Liver (tissue), 9 donors: ENCODE data around the gene PHF23. TPM values are rescaled to one million over a fixed set of nuclear protein-coding genes. Genes with fewer than 3 reads are reported as not detected.

Experiments
- DNase-seq: peaks from one replicate; pipeline ENCODE4 v3.0.0-alpha.2; 2017; ENCODE audit warnings: low spot score
- H3K27ac ChIP-seq, 2 donors: one replicate each; pipeline ENCODE4 v1.7.0; 2013; ENCODE audit warnings: inconsistent platforms in 2 of 2, low read length in 2 of 2, control low read depth in 1 of 2, low read depth in 1 of 2, mild to moderate bottlenecking in 1 of 2
- H3K27me3 ChIP-seq, 4 donors: one replicate each; pipeline versions ENCODE4 v1.6.1 to v1.7.0; 2013; ENCODE audit warnings: low read length in 3 of 4, inconsistent platforms in 1 of 4, mild to moderate bottlenecking in 1 of 4, moderate library complexity in 1 of 4; ENCODE audit not compliant: control insufficient read depth in 4 of 4, insufficient read depth in 4 of 4
- H3K36me3 ChIP-seq, 4 donors: one replicate each; pipeline versions ENCODE4 v1.6.1 to v1.7.0; 2013; ENCODE audit warnings: low read length in 3 of 4, mild to moderate bottlenecking in 3 of 4, low read depth in 1 of 4, moderate library complexity in 1 of 4; ENCODE audit not compliant: control insufficient read depth in 4 of 4, insufficient read depth in 3 of 4
- H3K4me1 ChIP-seq, 4 donors: one replicate each; pipeline versions ENCODE4 v1.6.1 to v1.7.0; 2013; ENCODE audit warnings: low read length in 3 of 4, mild to moderate bottlenecking in 3 of 4, moderate library complexity in 1 of 4; ENCODE audit not compliant: control insufficient read depth in 4 of 4, insufficient read depth in 4 of 4
- H3K4me3 ChIP-seq, 3 donors: one replicate each; pipeline versions ENCODE4 v1.6.1 to v1.7.0; 2013; ENCODE audit warnings: low read length in 3 of 3, control low read depth in 1 of 3, low read depth in 1 of 3, mild to moderate bottlenecking in 1 of 3
- H3K9ac ChIP-seq, 2 donors: one replicate each; pipeline ENCODE4 v1.7.0; 2013; ENCODE audit warnings: low read length in 2 of 2, mild to moderate bottlenecking in 2 of 2, moderate library complexity in 2 of 2, control low read depth in 1 of 2, low read depth in 1 of 2
- H3K9me3 ChIP-seq, 4 donors: one replicate each; pipeline versions ENCODE4 v1.6.1 to v1.7.0; 2013; ENCODE audit warnings: low read length in 3 of 4; ENCODE audit not compliant: control insufficient read depth in 4 of 4
- ATF3 ChIP-seq: IDR thresholded peaks from 2 replicates; pipeline ENCODE4 v1.6.1; 2016; ENCODE audit warnings: antibody characterized with exemption
- CTCF ChIP-seq: fragments of 150-350 bp; IDR thresholded peaks from 2 replicates; pipeline ENCODE4 v1.5.1; 2017; ENCODE audit warnings: improper control_type of control experiment, low read depth, low read length; ENCODE audit not compliant: missing input control
- FOXA1 ChIP-seq: IDR thresholded peaks from 2 replicates; pipeline ENCODE4 v1.6.1; 2016; ENCODE audit warnings: antibody characterized with exemption
- FOXA2 ChIP-seq: IDR thresholded peaks from 2 replicates; pipeline ENCODE4 v1.6.1; 2016; ENCODE audit warnings: antibody characterized with exemption
- GABPA ChIP-seq, 2 donors: IDR thresholded peaks in 1 of 2; conservative IDR thresholded peaks in 1 of 2; 2 replicates each; pipeline ENCODE4 v1.6.1; 2016; ENCODE audit warnings: antibody characterized with exemption in 2 of 2, mild to moderate bottlenecking in 1 of 2, moderate library complexity in 1 of 2
- HNF4A ChIP-seq, 2 donors: conservative IDR thresholded peaks; 2 replicates each; pipeline ENCODE4 v1.6.1; 2016; ENCODE audit warnings: antibody characterized with exemption in 2 of 2, mild to moderate bottlenecking in 2 of 2
- HNF4G ChIP-seq: IDR thresholded peaks from 2 replicates; pipeline ENCODE4 v1.6.1; 2016; ENCODE audit warnings: antibody characterized with exemption
- MAX ChIP-seq: IDR thresholded peaks from 2 replicates; pipeline ENCODE4 v1.6.1; 2016; ENCODE audit warnings: antibody characterized with exemption
- NR2F2 ChIP-seq: IDR thresholded peaks from 2 replicates; pipeline ENCODE4 v1.6.1; 2016; ENCODE audit warnings: antibody characterized with exemption
- REST ChIP-seq: IDR thresholded peaks from 2 replicates; pipeline ENCODE4 v1.6.1; 2016; ENCODE audit warnings: antibody characterized with exemption, mild to moderate bottlenecking
- RXRA ChIP-seq, 2 donors: IDR thresholded peaks; 2 replicates each; pipeline ENCODE4 v1.6.1; 2017 to 2018; ENCODE audit warnings: antibody characterized with exemption in 2 of 2, mild to moderate bottlenecking in 1 of 2
- YY1 ChIP-seq: IDR thresholded peaks from 2 replicates; pipeline ENCODE4 v1.6.1; 2016; ENCODE audit warnings: antibody characterized with exemption, mild to moderate bottlenecking
- WGBS: extraction: QIAGEN DNeasy Blood & Tissue Kit; methylation state at CpG from one replicate; pipeline ENCODE4 v1.1.7; 2013; 5-methylcytosine and 5-hydroxymethylcytosine counted together
- polyA plus RNA-seq, 2 donors: library from polyadenylated mRNA; stranded (reverse) in 1 of 2; unstranded in 1 of 2; fragments of 200-250 nt in 1 of 2; fragments of >200 nt in 1 of 2; fragmentation: Nextera tagmentation in 1 of 2; extraction: Ambion mirVana in 1 of 2; gene quantifications; one replicate each; pipeline versions ENCODE4 v1.2.1 to v1.2.3, GENCODE V29; 2013 to 2015
- total RNA-seq, 2 donors: library from RNA; depleted of rRNA; stranded (reverse); fragments of >200 nt; gene quantifications; one replicate each; pipeline ENCODE4 v1.2.3, GENCODE V29; 2014
- donor health status: healthy.
- donor health status: healthy.
- donor health status: healthy.
- donor health status: healthy.
- donor health status: healthy.

PHF23 gene
- total and polyA plus RNA-seq, 4 donors = 14.0 to 18.3 (median 15.2) TPM

- TF ChIP-seq HNF4G (no peak), MAX (no peak), NR2F2 (no peak), FOXA2 (no peak), FOXA1 (no peak), YY1 (no peak)
- 85% methylated on average over 15 of the region's 15 CpGs for WGBS
- H3K4me3 ChIP-seq = no peak overlapping the region
- peaks cover 13 to 62% (median 36%) of the 10 kb centered on the region in 4 donors for H3K36me3 ChIP-seq
- H3K4me1 ChIP-seq = peaks cover 12 to 49% (median 40%) of the 10 kb centered on the region in 4 donors
- no peaks in the 10 kb centered on the region for H3K27me3 ChIP-seq
- no peaks in the 10 kb centered on the region for H3K9me3 ChIP-seq
- H3K27ac ChIP-seq = no peak overlapping the region
- H3K9ac ChIP-seq = no peak overlapping the region
- no peak for DNase-seq
Measured at GRCh38 chr17:7222093-7222971, 16.9 kb downstream of the PHF23 start.

GRCh38 chr17:7221278-7222092, 17.8 kb downstream of the PHF23 start:
- no peaks in the 10 kb centered on the region for H3K27me3 ChIP-seq
- H3K4me3 ChIP-seq = peak overlapping the region; percentile 79 to 82 (median 82)
- WGBS = 69% methylated on average over 10 of the region's 10 CpGs
- peak overlapping the region in 1 of 2 donors; percentile 79 for H3K9ac ChIP-seq
- peak overlapping the region in 1 of 2 donors; percentile 99 for H3K27ac ChIP-seq
- no peak for DNase-seq
- H3K36me3 ChIP-seq = peaks cover 12 to 53% (median 32%) of the 10 kb centered on the region in 4 donors
- no peak for TF ChIP-seq YY1
- TF ChIP-seq ATF3 = no peak
- no peak for TF ChIP-seq FOXA1
- TF ChIP-seq RXRA (IDR thresholded peaks at IDR 0.05) = no peak
- TF ChIP-seq HNF4A (conservative IDR thresholded peaks at IDR 0.05) = peak in 1 of 2 donors; percentile 54
- no peak for TF ChIP-seq CTCF
- no peak for TF ChIP-seq NR2F2
- TF ChIP-seq GABPA (IDR thresholded peaks at IDR 0.05 in 1 of 2, conservative IDR thresholded peaks at IDR 0.05 in 1 of 2) = no peak
- TF ChIP-seq HNF4G = no peak
- peaks cover 12 to 52% (median 40%) of the 10 kb centered on the region in 4 donors for H3K4me1 ChIP-seq
- no peaks in the 10 kb centered on the region for H3K9me3 ChIP-seq

GRCh38 chr17:7220593-7221277, 18.5 kb downstream of the PHF23 start:
- WGBS = 10% methylated on average over 11 of the region's 11 CpGs
- peaks cover 12 to 55% (median 41%) of the 10 kb centered on the region in 4 donors for H3K4me1 ChIP-seq
- H3K4me3 ChIP-seq = peak overlapping the region; percentile 79 to 82 (median 82)
- no peaks in the 10 kb centered on the region for H3K9me3 ChIP-seq
- peaks cover 12 to 47% (median 31%) of the 10 kb centered on the region in 4 donors for H3K36me3 ChIP-seq
- peak overlapping the region; percentile 99 for H3K27ac ChIP-seq
- H3K27me3 ChIP-seq = no peaks in the 10 kb centered on the region
- DNase-seq = no peak
- H3K9ac ChIP-seq = peak overlapping the region; percentile 78 to 79
- TF ChIP-seq HNF4G = no peak
- TF ChIP-seq REST = no peak
- TF ChIP-seq FOXA2 = no peak
- TF ChIP-seq CTCF = no peak
- TF ChIP-seq ATF3 = peak; percentile 13
- TF ChIP-seq YY1 = no peak
- TF ChIP-seq GABPA (IDR thresholded peaks at IDR 0.05 in 1 of 2, conservative IDR thresholded peaks at IDR 0.05 in 1 of 2) = peak in 1 of 2 donors; percentile 41
- no peak for TF ChIP-seq HNF4A (conservative IDR thresholded peaks at IDR 0.05)
- TF ChIP-seq FOXA1 = no peak
